GM12873 (cell line): ENCODE measurements around the gene TMEM169.

Source experiments
- CTCF ChIP-seq: IDR thresholded peaks from 2 replicates; pipeline ENCODE4 v1.5.1; 2012; ENCODE audit warnings: low read depth, mild to moderate bottlenecking, moderate library complexity, low read length, control low read depth; ENCODE audit not compliant: insufficient read depth; ENCODE audit errors: missing control alignments

The TMEM169 gene

GRCh38 chr2:216119986-216120385 is 38.3 kb downstream of the TMEM169 start:
- TF ChIP-seq CTCF: no peak

- no peak for TF ChIP-seq CTCF
These were observed 39.5 kb downstream of the TMEM169 start for GRCh38 chr2:216121255-216121654.

GRCh38 chr2:216126943-216127342 is 45.2 kb downstream of the TMEM169 start:
- no peak for TF ChIP-seq CTCF

- no peak for TF ChIP-seq CTCF
These were observed 48.7 kb downstream of the TMEM169 start for GRCh38 chr2:216130346-216130971.

GRCh38 chr2:216131175-216131926 is 49.6 kb downstream of the TMEM169 start:
- no peak for TF ChIP-seq CTCF

GRCh38 chr2:216132585-216132984 is 50.9 kb downstream of the TMEM169 start:
- TF ChIP-seq CTCF: no peak

- TF ChIP-seq CTCF: no peak
These were observed 51.7 kb downstream of the TMEM169 start for GRCh38 chr2:216133397-216133796.
